T1000 (cell line): Measurements from ENCODE around the gene CREB5.

Experiments used
- DNase-seq: peaks from one replicate; lab custom pipeline; 2025; ENCODE audit warnings: mixed read lengths; lab: John Stamatoyannopoulos, UW

Gene CREB5

DNA sequence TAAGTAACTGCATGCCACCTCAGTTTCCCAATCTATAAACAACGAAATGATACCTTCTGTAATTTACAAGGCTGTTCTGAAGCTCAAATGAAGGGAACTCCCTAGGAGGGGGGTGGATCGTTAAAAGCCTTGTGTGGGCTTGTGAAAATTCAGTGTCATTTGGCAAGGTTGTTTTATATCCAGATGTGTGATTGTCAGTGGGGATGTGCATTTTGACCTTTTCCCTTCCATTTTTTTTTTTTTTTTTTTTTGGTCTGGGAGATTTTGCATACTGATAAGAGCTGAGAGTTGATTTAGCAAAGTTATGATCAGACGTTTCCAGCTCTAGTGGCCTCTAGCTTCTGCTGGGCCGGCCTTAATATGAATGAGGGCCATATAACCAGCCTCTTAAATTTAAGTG, 22.8 kb downstream of the CREB5 start:
- no peak for DNase-seq

DNA sequence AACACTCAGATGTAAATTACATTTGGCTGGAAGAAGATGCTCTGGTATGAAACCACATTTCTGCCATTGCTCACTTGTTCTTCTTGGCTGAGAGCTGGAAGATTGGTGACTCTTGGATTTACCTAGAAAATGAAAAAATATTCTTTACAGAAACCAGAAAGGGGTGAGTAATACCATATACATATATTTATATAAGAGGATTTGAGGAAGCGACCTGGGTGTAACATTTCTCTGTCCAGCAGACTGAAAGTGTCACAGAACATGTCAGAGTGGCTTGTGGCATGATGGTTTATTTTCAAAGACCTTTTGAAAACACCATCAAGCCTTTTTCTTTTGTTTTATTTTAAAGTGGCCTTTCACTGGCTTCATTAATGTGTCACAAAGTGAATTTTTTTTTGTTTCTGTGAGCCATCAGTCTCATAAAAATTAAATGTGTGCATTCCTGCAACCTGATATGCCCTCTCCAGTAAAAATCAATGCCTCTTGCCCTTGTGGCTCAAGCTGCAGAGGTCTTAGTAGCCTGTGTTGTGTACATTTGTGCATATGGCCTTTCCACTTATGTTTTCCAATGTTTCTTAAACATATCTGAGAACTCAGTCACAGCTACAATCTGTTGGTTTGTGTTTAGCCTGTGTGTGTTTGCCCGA, 23.5 kb downstream of the CREB5 start:
- no peak for DNase-seq

DNA sequence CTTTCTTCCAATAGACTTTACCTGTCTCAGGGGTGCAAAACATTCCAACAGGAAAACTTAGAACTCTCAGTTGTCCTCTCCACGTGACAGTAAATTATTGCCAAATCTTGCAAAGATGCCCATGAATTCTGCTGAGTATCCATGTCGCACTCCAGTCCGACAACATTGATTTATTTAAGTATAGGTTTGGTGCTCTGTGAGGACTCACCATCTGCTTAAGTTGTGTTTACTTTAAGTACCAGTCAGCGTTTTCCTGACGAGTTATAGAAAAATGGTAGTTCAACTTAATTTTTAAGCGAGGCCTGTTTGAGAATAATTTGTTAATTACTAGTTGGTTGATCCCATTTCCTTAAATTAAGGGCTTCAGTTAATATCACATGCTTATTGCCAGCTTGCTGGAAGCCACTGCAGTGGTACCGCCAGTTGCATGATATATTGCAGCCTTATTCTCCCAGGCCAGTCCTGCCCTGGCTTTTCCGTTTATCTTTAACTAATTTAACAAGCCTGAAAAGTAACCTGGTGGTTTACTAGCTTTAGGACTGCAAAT, 27.8 kb downstream of the CREB5 start:
- DNase-seq = no peak

DNA sequence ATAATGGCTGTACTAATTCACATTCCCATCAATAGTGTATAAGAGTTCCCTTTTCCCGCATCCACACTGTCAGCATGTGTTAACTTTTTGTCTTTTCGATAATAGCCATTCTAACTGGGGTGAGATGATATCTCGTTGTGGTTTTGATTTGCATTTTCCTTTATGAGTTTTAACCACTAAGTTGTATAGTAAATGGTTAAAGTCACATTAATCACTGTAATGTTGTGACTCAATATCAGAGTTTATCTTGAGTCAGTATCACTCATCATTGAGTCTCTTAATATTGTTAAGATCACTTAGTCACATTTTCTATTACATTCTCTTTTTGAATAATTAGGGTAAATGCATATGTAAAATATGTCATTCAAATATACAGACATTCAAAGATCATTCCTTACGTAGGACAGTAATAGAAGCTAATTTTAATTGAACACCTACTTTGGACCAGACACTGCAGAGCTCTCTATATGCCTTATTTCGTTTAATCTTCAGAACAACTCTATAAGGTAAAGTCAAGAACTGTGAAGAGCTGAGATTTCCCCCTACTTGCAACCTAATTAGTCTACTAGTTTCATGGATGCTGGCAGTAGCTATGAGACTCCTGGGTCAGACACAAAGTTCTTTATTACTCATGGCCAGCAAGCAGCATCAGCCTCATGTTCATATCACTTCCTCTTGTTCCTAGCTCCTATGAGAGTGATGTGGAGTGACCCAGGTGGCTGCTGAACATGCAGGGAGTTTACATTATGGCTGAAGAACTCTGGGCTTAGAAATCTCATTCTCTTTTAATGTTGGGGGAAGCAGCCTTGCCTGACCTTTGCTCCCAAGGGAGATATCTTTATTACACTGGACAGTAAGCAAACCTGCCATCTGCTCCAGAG, 30.5 kb downstream of the CREB5 start:
- DNase-seq = no peak

DNA sequence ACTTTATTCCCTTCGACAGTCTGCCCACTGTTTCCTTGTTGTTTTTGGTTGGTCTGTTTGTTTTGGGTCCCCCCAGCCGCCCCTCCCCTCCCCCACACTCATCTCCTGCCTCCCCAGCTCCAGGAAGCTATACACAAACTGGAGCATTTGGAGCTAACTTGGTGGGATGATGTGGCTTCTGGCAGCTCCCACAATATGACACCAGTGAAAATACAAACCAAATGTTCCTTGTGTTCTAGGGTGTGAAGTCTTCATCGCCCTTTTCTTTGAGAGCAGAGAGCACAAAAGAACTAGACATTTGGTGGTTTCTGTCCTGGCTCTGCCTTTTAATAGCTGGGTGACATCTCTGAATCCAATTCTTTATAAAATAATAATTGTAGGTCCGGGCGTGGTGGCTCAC, 33.8 kb downstream of the CREB5 start:
- no peak for DNase-seq

DNA sequence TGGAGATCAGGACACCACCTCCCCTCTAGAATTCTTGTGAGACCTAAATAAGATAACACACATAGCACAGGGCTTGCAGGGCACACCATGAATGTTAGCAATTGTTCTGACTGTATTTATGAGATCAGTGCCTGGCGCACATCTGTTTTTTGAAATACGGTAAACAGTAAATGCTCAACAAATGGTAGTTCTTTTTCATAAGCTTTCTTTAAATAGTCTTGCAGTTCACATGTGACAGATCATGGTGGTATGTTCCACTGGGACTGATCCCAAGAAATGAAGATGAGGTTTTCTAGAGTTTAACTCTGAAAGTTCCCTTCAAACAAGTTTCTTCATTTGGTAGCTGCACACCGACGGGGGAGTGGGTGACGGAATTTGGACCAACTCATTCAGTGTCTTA, 34.8 kb downstream of the CREB5 start:
- no peak for DNase-seq

DNA sequence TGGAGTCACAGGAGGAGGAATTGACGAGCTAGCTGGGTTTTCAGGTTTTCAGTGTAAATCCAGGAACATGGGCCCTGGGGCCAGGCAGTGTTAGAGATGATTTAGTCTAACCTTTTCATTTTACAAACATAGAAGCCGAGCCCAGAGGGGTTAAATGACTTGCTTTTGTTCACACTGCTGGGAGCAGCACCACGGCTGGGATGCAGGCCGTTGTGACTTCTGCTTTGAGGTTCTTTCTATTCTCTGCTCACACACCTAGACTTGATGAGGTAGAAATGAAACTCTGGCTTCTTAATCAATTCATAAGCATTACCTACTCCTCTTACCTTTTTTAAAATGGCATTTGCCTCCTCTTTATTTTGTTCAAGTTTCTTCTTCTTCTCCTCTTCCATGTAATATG, 36.4 kb downstream of the CREB5 start:
- no peak for DNase-seq

DNA sequence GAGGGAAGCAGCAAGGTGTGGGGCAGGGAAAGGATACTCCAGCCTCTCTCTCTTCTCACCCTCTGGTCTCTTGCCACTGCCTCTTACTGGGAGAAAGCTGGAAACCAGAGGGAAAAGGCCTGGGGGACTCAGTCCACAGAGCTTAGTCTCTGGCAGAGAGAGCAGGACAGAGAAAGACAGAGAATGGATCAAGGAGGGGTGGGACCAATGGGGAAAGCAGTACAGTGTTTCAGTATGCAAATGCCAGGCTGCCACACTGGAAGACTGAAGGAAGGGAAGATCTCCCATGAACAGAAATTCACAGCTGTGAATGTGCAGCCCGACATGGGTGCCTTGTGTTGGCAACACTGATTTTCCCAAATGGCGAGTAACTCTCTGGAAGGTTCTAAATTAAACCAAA, 40.4 kb downstream of the CREB5 start:
- DNase-seq = no peak

DNA sequence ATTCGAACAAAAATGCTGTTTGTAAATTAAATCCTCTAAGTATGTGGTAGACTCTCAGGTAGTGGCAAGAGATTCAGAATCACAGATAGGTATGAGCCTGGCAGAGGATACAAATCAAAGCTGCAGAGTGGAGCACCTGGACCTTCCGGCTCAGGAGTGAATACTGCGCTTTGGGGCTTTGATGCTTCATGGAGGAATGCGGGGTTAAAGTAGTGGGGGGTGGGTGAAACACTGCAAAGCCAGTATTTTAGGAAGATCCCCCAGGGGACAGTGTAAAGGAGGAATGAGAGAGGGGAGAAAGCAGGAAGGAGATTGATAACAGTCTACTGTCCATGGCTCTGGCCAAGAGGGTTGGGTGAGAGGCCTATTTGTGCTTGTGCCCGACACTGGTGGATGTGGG, 43.2 kb downstream of the CREB5 start:
- DNase-seq = no peak

DNA sequence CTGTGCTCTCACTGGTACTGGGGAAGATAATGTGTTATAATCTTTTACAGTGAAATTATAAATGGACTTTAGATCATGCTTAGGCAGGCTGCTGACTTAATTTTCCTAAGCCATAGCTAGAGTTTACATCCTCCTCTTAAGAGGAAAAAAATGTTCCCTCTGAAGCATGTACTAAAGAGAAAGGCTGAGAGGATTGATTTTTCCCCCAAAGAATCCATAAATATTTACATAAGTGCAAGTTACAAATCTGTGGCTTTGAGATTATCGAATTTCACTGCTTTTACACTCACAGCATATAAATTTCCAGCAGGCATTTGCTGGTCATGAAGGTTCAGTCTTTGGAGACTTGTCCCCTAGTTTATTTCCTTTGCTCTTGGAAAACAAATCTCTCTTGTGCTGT, 43.7 kb downstream of the CREB5 start:
- DNase-seq = no peak

DNA sequence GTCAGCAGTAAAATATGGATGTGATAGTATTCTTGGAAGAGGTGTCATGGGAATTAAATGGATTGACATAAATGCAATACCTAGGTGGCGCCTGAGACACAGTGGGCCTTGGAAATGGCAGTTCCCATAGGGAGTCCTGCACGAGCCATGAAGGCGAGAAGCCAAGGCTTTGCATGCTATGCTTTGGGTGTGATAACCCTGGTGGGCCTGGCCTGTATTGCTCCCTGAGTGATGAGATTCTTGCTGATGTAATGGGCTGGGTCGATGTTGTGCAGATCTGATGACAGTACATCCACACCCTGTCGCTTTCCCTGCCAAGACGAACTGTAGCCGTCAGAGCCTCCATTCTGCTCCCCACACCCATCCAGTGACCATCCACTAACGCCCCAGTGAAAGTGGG, 46.4 kb downstream of the CREB5 start:
- no peak for DNase-seq

DNA sequence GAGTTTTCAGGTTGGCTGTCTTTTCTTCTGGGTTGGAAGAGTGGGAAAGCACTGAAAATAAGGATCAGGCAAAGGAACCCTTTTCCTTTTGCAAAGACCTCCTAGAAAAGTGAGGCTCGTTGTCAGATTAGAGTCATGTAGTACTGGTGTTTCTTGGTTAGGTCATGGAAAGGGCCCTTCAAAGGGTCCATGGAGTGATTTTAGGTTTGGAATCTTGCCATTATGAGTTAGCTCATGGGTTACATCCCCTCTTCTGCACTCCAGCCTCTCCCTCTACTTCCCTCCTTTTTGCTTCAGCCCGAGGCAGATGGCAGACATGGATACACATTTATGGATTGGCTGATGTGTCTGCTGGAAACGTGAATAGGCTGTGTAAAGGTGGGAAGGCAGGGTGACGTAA, 47.0 kb downstream of the CREB5 start:
- DNase-seq = no peak

DNA sequence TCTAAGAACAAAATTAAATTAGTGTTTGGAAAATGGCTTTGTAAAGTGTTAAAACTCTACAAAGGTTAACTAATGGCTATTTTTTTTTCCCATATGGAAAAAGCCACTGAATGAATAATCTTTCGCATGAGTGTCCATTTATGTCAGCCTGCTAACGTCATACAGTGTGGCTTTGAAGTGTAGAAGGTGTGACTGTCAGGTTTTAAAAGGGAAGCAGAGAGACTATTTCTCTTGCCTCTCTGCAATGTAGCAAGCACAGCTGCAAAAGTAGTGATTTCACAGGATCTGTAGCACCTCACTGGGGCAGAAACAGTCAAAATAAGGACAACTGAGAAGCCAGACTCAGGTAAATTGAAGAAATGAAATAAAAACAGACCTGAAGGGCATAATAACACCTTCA, 53.4 kb downstream of the CREB5 start:
- no peak for DNase-seq

DNA sequence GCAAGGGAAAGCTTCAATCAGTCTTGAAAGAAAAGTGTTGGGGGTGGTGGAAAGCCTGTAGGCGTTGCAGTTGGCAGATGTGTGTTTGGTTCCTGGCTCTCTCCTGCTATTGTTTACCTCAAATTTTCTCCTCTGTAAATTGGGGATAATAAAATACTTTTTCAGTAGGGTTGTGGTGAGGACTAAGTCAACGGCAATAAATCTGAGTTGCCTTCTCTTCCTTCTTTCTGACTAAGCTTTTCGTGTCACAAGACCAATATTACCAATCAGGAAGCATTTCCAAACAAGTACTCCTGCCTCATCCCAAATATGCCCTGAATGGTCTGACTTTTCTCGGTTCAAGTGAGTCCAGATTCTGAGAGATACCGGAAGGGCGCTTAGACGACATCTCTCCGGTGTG, 54.0 kb downstream of the CREB5 start:
- no peak for DNase-seq

DNA sequence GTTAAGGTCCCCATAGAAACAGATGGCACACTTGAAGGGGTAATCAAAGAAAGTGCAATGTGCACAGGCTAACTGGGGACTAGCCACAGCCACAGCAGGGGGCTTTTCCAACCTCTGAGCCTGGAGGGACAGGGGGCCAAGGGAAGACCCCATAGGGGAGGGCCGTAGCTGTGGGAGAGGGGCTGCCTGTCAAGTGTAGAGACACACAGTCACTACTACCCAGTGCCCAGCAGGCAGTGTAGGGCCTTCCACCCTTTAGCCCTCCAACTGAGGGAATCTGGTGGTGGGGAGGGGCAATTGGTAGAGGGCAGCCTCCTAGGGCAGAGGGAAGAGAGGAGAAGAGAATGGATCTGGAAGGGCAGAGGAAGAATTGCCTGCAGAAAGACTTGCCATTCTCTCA, 54.6 kb downstream of the CREB5 start:
- no peak for DNase-seq

DNA sequence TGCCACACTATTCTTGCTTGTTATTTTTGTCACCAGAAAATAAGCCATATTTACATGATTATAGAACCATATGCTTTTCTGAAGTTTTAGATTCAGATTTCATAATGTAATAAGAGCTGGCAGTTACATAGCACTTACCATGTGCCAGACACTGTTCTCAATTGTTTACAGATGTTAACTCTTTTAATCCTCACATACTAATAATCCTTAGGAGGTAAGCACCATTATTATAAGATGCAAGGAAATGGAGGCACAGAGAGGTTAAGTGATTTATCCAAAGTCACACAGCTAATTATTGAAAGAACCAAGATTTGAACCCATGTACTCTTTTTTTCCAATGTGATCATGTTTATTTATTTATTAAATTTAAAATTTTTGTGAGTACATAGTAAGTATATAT, 57.2 kb downstream of the CREB5 start:
- no peak for DNase-seq

DNA sequence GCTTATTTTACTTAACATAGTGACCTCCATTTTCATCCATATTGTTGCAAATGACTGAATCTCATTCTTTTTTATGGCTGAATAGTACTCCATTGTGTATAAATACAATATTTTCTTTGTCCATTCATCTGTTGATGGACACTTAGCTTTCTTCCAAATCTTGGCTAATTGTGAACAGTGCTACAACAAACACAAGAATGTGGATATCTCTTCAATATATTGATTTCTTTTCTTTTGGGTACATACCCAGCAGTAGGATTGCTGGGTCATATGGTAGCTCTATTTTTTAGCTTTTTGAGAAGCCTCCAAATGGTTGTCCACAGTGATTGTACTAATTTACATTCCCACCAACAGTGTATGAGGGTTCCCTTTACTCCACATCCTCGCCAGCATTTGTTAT, 58.0 kb downstream of the CREB5 start:
- no peak for DNase-seq

DNA sequence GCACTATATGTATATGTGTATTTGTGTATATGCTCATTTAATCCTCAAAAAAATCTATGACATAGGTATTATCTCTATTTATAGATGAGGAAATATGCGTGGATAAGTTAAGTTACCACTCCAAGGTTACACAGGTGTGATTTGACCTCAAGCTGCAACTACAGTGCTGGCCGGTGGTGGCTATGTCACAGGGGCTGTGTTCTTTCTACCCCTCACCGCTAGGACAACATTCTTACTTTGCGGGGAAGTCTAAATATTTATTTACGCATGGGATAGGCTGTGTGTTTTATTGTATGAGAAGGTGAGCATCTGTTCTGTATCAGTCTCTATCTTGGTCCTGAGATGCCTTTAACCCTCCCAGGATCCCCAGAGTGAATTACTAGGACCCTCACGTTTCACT, 60.0 kb downstream of the CREB5 start:
- DNase-seq = no peak

DNA sequence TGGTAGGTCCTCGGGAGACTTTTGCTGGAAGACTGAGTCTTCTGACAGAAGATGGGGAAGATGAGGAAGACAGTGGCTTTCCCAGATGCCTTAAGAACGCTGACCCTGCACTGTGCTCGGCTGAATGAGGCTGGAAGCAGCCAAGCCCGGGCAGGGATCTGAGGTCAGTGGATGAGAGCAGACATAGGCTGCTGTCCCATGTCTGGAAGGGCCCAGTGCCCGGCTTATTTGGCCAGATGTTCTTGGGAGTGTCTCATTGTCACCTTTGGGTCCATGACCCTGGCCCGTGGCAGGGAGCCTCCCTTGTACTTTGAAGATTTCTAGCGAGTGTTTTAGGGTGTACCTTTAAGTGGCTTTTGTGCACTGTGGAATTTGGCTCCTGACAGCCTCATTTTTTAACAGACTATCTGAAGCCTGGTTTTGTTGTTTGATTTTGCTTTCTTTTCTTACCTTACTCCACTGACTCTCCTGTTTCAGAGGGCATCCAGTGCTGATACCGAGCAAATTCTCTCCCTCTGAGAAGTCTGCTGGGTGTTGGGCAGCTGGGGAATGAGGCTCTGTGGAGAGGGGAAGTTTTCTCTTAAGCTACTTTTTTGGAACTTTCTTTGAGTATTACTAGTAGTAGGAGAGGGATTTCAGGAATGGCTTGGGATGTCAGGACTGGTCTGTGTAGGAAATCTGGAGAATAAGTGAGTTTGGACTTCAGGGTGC, 61.4 kb downstream of the CREB5 start:
- DNase-seq = no peak

DNA sequence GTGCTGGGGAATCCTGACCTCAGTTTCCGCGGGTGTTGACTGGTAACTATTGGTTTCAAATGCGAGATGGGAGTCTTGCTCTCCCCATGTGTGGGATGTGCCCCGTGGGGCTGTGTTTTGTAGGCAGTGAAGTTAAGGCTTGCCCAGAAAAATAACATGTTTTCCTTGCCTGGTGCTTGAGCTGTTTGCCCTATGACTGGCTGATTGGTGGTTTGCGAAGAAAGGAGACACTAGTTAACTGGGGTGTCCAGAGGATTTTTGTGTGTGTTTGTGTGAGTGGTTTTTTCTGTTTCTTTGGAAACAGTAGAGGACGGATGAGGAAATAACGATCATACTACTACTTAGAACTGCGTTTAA, 61.9 kb downstream of the CREB5 start:
- DNase-seq = no peak

DNA sequence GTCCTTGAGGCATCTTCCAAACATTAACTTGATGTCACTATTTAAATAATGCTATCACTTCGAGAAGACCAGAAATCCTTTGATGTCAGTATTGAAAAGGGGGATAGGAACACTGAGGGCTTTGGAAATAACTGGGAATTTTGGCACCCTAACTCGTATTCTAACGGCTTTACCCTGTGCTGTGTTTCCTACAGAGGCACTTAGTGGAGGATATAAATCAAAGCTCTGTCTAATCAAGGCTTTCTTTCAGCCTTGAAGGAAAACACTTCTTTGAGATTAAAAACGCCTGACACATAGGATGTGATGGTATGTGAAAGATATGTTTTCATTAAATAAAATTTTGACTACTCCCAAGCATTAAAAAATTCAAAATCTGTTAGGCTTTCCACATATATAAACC, 62.3 kb downstream of the CREB5 start:
- no peak for DNase-seq

DNA sequence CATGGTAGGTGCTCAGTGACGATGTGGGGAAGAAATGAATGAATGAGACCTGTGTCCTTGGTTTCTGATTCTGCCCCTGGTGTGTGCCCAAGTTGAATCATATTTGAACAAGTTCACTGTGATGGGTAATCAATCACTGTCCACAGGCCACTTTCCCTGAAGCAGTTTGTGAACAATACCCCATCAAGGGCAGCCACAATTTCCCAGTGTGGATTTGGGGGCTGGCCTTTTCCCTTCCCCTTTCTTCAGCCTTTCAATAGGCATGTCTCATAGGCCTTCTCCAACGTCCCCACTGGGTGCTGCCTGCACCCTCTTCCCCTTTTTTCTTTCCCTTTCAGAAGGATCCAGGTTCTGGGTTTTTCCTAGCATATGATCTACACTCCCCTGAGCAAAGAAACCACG, 64.7 kb downstream of the CREB5 start:
- DNase-seq = no peak

DNA sequence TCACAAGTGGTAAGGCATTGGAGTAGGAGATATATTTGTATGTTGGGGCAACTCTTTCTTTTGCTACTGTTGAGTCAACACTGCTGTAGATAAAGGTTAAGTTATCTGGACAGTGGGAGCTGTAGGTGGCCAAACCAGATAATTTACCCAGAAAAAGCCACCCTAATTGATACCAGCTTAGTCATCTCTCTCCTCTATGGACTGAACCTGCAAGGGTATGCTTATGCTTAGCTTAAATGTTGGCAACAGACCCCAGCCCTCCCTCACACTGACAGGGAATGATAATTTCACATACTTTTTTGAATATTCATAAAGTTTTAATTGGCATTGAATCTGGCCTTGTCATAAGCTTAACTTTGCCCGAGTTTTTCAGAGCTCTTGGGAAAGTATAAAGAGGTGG, 66.3 kb downstream of the CREB5 start:
- DNase-seq = no peak
